ENCODE measurements around the gene OSER1. TPM values are rescaled to one million over a fixed set of nuclear protein-coding genes. Genes with fewer than 3 reads are reported as not detected.

OSER1 gene
- total and polyA plus RNA-seq, 12 donors = 16.4 to 37.3 (median 31.0) TPM

DNA sequence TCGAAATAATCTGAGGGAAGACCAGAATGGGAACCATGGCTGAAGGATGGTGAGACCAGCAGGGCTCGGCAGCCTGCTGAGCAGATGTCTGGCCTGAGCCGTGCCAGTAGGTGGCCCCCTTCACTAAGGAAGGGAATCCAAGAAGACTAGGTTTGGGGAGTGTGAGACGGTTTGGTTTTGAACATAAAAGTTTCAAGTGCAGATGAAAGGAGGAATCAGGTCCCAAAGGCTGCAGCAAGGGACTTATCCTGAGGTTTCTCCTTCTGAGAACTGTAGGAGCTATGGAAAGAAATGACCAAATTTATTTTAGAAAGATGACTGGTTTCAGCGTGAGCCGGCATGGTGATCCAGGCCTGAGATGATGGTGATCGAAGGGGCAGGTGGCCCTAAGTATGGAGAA, 4.6 kb upstream of the OSER1 start:
- TF ChIP-seq, protein P1, sequence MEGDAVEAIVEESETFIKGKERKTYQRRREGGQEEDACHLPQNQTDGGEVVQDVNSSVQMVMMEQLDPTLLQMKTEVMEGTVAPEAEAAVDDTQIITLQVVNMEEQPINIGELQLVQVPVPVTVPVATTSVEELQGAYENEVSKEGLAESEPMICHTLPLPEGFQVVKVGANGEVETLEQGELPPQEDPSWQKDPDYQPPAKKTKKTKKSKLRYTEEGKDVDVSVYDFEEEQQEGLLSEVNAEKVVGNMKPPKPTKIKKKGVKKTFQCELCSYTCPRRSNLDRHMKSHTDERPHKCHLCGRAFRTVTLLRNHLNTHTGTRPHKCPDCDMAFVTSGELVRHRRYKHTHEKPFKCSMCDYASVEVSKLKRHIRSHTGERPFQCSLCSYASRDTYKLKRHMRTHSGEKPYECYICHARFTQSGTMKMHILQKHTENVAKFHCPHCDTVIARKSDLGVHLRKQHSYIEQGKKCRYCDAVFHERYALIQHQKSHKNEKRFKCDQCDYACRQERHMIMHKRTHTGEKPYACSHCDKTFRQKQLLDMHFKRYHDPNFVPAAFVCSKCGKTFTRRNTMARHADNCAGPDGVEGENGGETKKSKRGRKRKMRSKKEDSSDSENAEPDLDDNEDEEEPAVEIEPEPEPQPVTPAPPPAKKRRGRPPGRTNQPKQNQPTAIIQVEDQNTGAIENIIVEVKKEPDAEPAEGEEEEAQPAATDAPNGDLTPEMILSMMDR (IDR thresholded peaks at IDR 0.05) = peak; percentile 56 to 86 (median 78)
- ATAC-seq (peak in 2 of 8 donors; percentile 20 to 21), DNase-seq (peak; percentile 60 to 64)
- H3K27me3 ChIP-seq = no peaks in the 10 kb centered on the region
- no peaks in the 10 kb centered on the region for H3K9me3 ChIP-seq
- no peak overlapping the region for H3K4me3 ChIP-seq
- WGBS, 2 donors = 51 to 52% methylated on average over 7 of the region's 7 CpGs
- intact Hi-C loops (cut with DNase I) = loop anchor here (1.0 to 10.0 kb wide), 16 partner anchors 96 to 520 kb away; partner anchors contain the start of genes FITM2 (in 2 of the 10) and TTPAL (in 1 of the 10)
- H3K36me3 ChIP-seq = peaks cover 0 to 12% (median 0%) of the 10 kb centered on the region in 9 donors
- H3K27ac ChIP-seq = no peak overlapping the region
- peaks cover 0 to 44% (median 30%) of the 10 kb centered on the region in 9 donors for H3K4me1 ChIP-seq

DNA sequence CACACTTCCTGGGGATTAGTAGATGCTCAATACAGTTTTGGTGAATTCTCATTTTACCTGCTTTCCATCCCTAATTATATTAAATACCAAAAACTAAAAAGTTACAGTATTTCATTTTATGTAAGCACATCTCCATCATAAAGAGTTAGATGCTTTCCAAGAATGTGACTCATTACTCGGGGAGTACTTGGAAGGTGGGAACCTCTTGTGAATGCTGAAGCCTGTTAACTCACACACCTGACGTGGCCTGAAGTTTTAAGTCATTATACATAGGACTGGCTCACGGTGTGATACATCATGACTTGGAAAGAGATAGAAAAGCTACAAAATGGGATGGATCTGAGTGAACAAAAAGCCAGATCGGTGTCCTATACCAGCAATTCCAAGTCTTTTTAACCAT, 2.2 kb upstream of the OSER1 start:
- peaks cover 0 to 6% (median 0%) of the 10 kb centered on the region in 9 donors for H3K36me3 ChIP-seq
- H3K4me1 ChIP-seq = peaks cover 0 to 49% (median 40%) of the 10 kb centered on the region in 9 donors
- H3K27me3 ChIP-seq = no peaks in the 10 kb centered on the region
- no peak for DNase-seq
- no peaks in the 10 kb centered on the region for H3K9me3 ChIP-seq
- ATAC-seq = no peak
- WGBS, 2 donors = 81 to 83% methylated on average over 4 of the region's 4 CpGs
- no peak overlapping the region for H3K27ac ChIP-seq
- TF ChIP-seq, protein P1 (IDR thresholded peaks at IDR 0.05) = no peak
- intact Hi-C loops (cut with DNase I) = loop anchor here in 9 of 10 donors (5.0 to 10.0 kb wide), 9 partner anchors 172 to 525 kb away; partner anchors contain the start of gene TTPAL (in 1 of the 9)
- no peak overlapping the region for H3K4me3 ChIP-seq

DNA sequence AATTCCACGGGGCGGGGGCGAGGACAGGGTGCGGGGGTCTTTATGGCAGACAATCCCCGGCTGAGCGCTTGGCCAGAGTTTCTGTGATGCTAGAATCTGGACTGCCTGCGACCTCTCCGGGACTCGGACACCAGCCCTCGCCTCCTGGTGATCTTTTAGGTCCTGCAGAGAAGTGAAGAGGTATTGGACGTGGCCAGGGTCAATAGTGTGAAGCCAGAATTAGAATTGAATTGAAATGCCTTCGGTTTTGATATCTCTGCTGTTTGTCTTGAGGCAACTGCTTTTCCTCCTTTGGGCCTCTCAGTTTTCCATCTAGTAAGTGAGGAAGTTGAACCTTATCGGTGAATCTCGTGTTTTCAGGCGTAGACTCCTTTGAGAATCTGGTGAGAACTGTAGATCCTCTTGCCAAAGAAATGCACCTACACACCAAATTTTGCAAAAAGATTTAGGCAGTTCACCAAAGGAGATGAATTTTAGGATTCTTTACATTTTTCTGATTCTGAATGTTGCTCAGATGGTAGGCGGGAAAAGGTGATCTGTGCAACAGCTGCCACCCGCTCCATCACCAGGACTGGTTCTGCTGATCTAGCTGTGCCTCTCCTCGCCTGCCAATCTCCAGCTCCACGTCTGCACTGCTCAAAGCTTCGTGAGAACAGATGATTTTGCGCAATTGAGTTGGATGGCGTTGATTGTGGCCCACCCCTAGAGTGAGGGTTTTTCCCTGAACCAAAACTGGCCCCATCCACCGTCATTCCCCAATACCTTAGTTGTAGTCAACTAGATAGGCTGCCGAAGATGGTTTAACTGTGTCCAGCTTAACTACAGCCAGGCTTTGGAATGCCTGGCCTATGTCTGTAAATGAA, 837 bp upstream of the OSER1 start:
- ATAC-seq = peak in 1 of 8 donors; percentile 1
- WGBS, 2 donors = 8 to 11% methylated on average over 24 of the region's 24 CpGs
- peaks cover 0 to 9% (median under 1%) of the 10 kb centered on the region in 9 donors for H3K36me3 ChIP-seq
- no peaks in the 10 kb centered on the region for H3K27me3 ChIP-seq
- DNase-seq = no peak
- peak overlapping the region; percentile 36 to 99 (median 88) for H3K4me3 ChIP-seq
- intact Hi-C loops (cut with DNase I) = loop anchor here in 9 of 10 donors (5.0 to 10.0 kb wide), 9 partner anchors 173 to 526 kb away; partner anchors contain the start of gene TTPAL (in 1 of the 9)
- H3K27ac ChIP-seq = peak overlapping the region; percentile 87 to 99 (median 94)
- no peaks in the 10 kb centered on the region for H3K9me3 ChIP-seq
- H3K4me1 ChIP-seq = peaks cover 0 to 61% (median 47%) of the 10 kb centered on the region in 9 donors
- TF ChIP-seq, protein P1 (IDR thresholded peaks at IDR 0.05) = no peak

DNA sequence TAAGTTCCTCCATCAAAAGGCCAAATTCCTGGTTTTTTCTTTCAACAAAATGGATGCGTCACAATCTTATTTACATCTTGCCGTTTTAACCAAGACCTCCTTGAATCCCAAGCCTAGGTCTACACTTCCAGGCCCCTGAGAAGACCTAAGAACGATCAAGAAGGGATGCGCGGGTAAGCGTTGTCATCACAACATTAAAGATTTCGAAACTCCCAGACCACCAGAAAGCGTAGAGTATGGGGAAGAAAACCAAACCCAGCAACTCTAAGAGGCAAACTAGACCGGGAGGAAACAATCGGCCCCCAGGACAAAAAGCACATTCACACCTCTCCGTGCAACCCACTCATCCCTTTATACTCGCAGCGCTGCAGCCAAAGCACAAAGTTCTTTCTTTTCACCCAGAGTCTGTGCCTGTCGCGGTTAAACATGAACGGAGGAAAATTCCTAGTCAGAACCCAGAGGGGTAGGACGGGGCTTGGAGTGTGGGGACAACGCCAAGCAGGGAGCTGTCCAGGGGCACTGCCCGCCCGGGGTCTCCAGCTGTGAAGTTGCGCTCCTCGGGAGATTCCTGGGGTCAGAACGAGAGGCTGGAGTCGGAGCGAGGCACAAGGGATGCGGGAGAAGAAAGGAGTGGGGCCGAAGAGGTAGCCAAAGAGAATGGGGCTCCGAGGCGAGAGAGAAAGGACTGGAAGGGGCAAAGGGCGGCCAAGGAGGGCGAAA, 725 bp downstream of the OSER1 start:
- H3K27ac ChIP-seq = peak overlapping the region; percentile 87 to 99 (median 93)
- DNase-seq (no peak), ATAC-seq (peak in 6 of 8 donors; percentile 1 to 54 (median 3))
- intact Hi-C loops (cut with DNase I) = loop anchor here in 9 of 10 donors (5.0 to 10.0 kb wide), 10 partner anchors 175 to 753 kb away; partner anchors contain the start of genes SRSF6 (in 1 of the 9) and TTPAL (in 1 of the 9)
- H3K27me3 ChIP-seq = no peaks in the 10 kb centered on the region
- WGBS, 2 donors = 0 to 1% methylated on average over 30 to 31 of the region's 31 CpGs
- H3K9me3 ChIP-seq = no peaks in the 10 kb centered on the region
- H3K4me3 ChIP-seq = peak overlapping the region; percentile 73 to 99 (median 93)
- peaks cover 0 to 64% (median 51%) of the 10 kb centered on the region in 9 donors for H3K4me1 ChIP-seq
- TF ChIP-seq, protein P1 (IDR thresholded peaks at IDR 0.05) = no peak
- peaks cover 0 to 20% (median 12%) of the 10 kb centered on the region in 9 donors for H3K36me3 ChIP-seq
